ENCODE data around the gene MRTFA.

DNA sequence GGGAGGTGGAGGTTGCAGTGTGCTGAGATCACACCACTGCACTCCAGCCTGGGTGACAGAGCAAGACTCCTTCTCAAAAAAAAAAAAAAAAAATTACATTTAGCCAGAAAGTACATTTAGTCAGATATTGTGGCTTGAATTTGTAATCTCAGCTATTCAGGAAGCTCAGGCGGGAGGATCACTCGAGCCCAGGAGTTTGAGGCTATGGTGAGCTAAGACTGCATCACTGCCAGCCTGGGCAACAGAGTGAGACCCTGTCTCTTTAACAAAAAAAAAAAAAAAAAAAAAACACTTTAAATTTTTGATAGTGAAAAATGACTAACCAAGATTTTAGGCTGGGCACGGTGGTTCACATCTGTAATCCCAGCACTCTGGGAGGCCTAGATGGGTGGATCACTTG, 27.3 kb downstream of the MRTFA start:
- TF ChIP-seq HDGF (IDR thresholded peaks at IDR 0.05; ENCODE audit: borderline replicate concordance): no peak
- TF ChIP-seq SP1 (IDR thresholded peaks at IDR 0.05): no peak
- TF ChIP-seq FOXK2 (IDR thresholded peaks at IDR 0.05): no peak
- TF ChIP-seq NFRKB (IDR thresholded peaks at IDR 0.05): no peak
- TF ChIP-seq LEF1 (IDR thresholded peaks at IDR 0.05; ENCODE audit: borderline replicate concordance): no peak
- no peak for TF ChIP-seq FOXA1 (IDR thresholded peaks at IDR 0.05)
